Hippocampal formation (tissue), 2 donors: ENCODE results near the gene CAPN11.
"Not testable (repeated sequence)": the region's sequence is repeated elsewhere in the genome, so short reads cannot be mapped to it uniquely, and the experiment has no call there.

Experiments
- DNase-seq, 2 donors: peaks; one replicate each; lab custom pipeline; 2025; lab: John Stamatoyannopoulos, UW

The CAPN11 gene

GRCh38 chr6:44131892-44132291 is 26.7 kb upstream of the CAPN11 start:
- no peak for DNase-seq

- no peak for DNase-seq
Measured at GRCh38 chr6:44132476-44132875, 26.1 kb upstream of the CAPN11 start.

- DNase-seq, result peak; percentile 32 to 52
Measured at GRCh38 chr6:44133003-44133931, 25.4 kb upstream of the CAPN11 start.

GRCh38 chr6:44133981-44134711 is 24.5 kb upstream of the CAPN11 start:
- no peak for DNase-seq

GRCh38 chr6:44135173-44135758 is 23.4 kb upstream of the CAPN11 start:
- DNase-seq, result no peak

DNA sequence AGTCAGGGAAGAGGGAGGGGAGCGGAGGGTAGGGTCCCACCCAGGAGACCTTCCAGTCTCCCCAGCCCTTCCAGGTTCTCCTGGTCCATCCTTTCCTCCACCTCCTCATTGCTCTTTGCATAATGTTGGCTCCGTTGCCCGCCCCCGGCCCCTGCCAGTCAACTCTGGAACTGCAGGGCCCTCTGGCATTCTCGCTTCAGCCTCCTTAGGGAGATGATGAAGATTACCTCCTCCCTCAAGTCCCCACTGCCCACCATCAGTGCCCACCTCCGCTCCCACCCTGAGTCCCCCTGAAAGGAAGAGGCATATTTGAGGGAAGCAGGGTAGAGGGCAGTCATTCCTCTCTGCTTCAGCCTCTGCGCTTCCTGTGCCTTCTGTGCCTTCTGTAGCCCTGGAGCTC is 22.7 kb upstream of the CAPN11 start:
- no peak for DNase-seq

GRCh38 chr6:44138717-44139350 is 19.8 kb upstream of the CAPN11 start:
- no peak for DNase-seq

GRCh38 chr6:44139351-44139743 is 19.3 kb upstream of the CAPN11 start:
- DNase-seq, result no peak

DNA sequence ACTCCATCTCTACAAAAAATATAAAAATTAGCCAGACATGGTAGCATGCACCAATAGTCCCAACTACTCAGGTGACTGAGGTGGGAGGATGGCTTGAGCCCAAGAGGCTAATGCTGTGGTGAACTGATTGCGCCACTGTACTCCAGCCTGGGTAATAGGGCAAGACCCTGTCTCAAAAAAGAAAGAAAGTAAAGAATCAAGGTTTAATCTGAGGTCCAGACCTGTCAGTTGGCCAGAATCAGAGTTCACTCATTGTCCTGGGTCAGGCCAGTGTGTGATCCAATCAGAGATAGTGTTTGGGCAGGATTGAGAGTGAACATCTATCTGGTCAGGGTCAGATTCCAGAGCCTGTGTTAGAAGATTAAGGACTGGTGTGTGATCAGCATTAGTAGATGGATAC is 15.8 kb upstream of the CAPN11 start:
- DNase-seq, result no peak

DNA sequence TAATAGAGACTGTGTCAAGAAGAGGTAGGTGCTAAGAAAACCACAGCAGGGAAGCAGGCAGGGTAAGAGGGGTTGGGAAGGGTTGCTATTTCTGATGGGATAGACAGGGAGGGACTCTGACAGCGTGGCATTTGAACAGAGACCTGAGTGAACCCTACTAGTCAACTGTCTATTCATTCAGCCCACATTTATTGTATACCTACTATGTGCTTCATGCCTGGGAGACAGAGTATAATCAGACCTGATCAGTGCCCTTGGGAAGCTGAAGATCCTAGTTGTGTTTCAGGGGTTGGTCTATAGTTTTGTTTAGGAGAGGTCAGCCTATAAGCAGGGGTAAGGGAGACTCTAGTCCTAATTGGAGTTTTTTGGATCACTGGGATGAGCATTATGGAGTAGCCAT is 14.9 kb upstream of the CAPN11 start:
- DNase-seq, result no peak

GRCh38 chr6:44144536-44144935 is 14.1 kb upstream of the CAPN11 start:
- DNase-seq, result not testable (repeated sequence)

GRCh38 chr6:44145839-44146238 is 12.8 kb upstream of the CAPN11 start:
- no peak for DNase-seq

DNA sequence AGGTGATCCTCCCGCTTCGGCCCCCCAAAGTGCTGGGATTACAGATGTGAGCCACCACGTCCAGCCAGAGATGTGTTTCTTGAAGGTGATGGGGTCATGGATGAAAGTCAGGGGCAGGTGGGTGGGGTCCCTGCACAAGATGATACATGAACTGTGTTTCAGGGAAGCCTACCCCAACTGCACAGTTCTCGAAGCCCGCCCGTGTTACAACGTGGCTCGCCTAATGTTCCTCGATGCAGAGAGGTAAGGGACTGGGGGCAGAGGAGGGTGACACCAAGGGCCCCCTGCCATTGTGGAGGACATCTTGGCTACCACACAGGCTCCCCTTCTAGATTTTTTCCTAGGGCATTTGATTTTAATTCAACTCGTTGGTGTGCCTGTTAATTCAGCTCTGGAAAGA is 11.9 kb upstream of the CAPN11 start:
- no peak for DNase-seq

GRCh38 chr6:44147256-44147655 is 11.4 kb upstream of the CAPN11 start:
- no peak for DNase-seq

- no peak for DNase-seq
Measured at GRCh38 chr6:44148306-44148705, 10.3 kb upstream of the CAPN11 start.

DNA sequence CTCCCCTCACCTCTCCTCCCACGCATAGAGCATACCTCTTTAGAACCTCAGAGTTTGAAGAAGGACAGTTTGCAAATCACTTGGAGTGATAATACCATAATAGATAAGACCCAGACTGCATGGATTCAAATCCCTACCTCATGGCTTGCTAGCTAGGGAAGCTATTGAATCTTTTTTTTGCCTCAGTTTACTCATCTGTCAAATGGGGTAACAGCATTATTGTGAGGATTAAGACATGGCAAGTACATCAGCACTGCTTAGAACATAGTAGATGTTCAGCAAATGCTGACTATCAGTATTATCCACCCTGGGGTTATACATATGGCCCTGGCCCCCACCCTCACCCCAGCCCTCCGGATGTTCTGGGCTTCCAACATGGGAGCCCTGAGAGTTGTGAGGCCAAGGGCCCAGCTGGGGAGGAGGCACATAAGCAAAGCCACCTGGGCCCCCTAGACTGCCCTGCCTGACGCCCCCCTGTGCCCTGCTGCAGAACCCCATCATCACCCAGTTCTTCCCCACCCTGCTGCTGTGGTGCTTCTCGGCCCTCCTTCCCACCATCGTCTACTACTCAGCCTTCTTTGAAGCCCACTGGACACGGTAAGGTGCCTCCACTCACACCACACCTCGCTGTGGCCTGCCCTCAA is 9.1 kb upstream of the CAPN11 start:
- no peak for DNase-seq

DNA sequence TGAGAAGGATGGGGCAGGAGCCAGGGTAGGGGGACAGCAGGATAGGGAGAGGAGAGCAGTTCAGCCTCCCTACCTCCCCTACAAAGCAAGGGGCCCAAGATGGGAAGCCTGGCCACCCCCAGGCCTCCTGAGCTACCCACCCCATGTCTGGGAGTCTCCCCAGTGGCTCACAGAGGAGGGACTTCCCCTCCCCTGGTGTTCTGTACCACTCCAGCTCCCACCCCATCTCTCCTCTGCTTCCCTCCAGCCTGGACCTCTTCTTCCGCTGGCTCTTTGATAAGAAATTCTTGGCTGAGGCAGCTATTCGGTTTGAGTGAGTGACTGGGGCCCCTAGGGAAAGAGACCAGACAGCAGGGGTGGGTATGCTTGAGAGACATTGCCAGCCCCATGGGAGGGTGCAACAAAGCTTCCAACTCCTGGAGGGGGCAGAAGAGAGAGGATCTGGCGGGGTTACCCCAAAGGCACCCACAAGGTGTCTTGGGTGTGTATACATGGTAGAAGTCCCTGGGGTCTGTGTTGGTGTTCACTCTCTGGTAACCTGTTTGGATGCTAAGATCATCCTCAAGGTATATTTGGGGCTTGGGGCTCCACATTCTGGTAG is 8.2 kb upstream of the CAPN11 start:
- DNase-seq, result no peak

DNA sequence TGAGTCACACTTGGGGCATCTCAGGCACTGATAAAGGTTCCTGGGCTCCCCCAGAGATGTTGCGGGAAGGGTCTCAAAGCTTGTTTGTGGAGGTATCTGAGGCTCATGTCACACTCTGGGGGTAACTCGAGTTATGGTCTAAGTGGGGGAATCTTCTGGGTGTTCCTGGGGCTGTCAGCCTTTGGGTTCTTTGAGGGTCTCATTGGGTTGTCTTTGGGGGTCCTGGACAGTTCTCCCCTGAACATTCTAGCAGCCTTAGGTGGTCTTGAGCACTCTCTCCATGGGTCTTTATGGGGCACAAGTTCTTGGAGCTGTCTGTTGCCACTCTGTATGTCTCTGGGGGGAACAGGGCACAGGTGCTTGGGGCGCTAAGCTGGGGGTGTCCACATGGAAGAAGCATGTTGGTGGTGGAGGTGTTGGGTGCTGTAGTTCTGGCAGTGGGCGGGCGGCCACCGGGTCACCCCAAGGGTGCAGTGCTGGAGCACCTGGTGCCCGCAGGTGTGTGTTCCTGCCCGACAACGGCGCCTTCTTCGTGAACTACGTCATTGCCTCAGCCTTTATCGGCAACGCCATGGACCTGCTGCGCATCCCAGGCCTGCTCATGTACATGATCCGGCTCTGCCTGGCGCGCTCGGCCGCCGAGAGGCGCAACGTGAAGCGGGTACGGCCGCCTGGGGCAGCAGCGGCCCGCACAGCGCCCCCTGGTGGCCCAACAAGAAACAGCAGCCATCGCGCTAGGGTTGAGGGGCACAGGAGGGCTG is 7.1 kb upstream of the CAPN11 start:
- peak; percentile 14 to 31 for DNase-seq

- no peak for DNase-seq
Measured at GRCh38 chr6:44152109-44152461, 6.5 kb upstream of the CAPN11 start.

GRCh38 chr6:44152533-44152932 is 6.1 kb upstream of the CAPN11 start:
- no peak for DNase-seq

- DNase-seq, result no peak
Measured at GRCh38 chr6:44154067-44154466, 4.6 kb upstream of the CAPN11 start.
